ENCODE data around the gene PLEKHO1.

GRCh38 chr1:150144606-150145005, 5.1 kb upstream of the PLEKHO1 start:
- TF ChIP-seq TAF1 (IDR thresholded peaks at IDR 0.05; ENCODE audit: low read depth) (no peak), EP300 (IDR thresholded peaks at IDR 0.05; ENCODE audit: borderline replicate concordance) (no peak), YY1 (IDR thresholded peaks at IDR 0.05; ENCODE audit: low read depth) (no peak), RAD21 (IDR thresholded peaks at IDR 0.05; ENCODE audit: low read depth) (no peak), CEBPB (IDR thresholded peaks at IDR 0.05) (no peak), USF1 (IDR thresholded peaks at IDR 0.05) (no peak), FOXM1 (IDR thresholded peaks at IDR 0.05; ENCODE audit: borderline replicate concordance, low read depth) (no peak)
